Ammon's horn (tissue), 1 donor: ENCODE measurements around the gene EP300.
"Not testable (repeated sequence)": the region's sequence is repeated elsewhere in the genome, so short reads cannot be mapped to it uniquely, and the experiment has no call there.

ENCODE experiments used
- DNase-seq: peaks from one replicate; pipeline ENCODE4 v3.0.0-alpha.2; 2016; ENCODE audit warnings: low spot score

EP300 gene

DNA sequence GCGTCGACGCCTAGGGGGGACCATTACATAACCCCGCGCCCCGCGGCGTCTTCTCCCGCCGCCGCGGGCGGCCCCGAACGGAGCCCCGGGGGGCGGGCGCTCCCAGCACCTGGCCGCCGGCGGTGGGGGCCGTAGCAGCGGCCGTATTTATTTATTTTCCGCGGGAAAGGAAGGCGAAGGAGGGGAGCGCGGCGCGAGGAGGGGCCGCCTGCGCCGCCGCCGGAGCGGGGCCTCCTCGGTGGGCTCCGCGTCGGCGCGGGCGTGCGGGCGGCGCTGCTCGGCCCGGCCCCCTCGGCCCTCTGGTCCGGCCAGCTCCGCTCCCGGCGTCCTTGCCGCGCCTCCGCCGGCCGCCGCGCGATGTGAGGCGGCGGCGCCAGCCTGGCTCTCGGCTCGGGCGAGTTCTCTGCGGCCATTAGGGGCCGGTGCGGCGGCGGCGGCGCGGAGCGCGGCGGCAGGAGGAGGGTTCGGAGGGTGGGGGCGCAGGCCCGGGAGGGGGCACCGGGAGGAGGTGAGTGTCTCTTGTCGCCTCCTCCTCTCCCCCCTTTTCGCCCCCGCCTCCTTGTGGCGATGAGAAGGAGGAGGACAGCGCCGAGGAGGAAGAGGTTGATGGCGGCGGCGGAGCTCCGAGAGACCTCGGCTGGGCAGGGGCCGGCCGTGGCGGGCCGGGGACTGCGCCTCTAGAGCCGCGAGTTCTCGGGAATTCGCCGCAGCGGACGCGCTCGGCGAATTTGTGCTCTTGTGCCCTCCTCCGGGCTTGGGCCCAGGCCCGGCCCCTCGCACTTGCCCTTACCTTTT, at the start of gene EP300:
TSS of gene EP300 (plus strand) at position 570 of the 795 bp plus-strand sequence. CDS start 413 bp downstream, outside the sequence.
- DNase-seq, result peak; percentile 88

DNA sequence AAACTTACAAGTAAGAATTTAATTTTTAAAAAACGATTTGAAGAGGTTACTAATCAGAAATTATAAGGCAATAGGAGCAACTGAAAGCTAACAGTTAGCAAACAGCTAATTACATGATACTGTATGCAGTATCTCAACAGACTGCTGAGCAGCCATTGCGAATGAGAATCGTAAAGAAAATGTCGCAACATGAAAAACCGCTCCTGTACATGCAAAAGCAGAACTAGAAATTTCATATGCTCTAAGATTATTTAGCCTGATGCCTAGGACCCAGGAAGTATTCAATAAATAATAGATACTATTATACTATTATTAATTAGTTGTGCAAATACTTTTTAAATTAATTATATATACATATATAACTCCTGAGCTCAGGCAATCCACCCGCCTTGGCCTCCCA, 48.7 kb upstream of the EP300 start:
- no peak for DNase-seq

DNA sequence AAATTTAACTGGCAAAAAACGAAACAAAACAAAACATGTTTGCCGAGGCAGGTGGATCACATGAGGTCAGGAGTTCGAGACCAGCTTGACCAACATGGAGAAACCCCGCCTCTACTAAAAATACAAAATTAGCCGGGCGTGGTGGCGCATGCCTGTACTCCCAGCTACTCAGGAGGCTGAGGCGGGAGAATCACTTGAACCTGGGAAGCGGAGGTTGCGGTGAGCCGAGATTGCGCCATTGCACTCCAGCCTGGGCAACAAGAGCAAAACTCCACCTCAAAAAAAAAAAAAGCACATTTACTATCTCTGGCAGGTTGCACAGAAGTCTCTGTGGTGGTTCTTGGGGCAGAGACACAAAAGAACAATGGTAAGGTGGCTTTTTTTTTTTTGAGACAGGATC, 46.8 kb upstream of the EP300 start:
- DNase-seq, result not testable (repeated sequence)

DNA sequence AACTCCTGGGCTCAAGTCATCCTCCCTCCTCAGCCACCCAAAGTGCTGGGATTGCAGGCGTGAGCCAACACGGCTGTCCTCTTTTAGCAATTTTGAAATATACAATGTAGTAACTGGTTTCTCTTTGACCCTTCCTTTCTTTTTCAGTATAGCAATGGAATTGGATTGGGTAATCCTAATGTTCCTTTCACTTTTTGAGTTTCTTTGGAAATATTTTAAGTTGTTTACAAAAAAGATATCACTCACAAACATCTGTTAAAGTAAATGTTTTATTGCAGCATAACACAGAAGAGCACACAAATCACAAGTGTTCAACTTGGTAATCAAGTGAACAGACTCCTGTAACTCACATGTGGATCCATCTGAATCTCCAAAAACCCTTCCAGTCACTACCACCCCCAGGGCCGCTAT, 44.6 kb upstream of the EP300 start:
- DNase-seq, result no peak

DNA sequence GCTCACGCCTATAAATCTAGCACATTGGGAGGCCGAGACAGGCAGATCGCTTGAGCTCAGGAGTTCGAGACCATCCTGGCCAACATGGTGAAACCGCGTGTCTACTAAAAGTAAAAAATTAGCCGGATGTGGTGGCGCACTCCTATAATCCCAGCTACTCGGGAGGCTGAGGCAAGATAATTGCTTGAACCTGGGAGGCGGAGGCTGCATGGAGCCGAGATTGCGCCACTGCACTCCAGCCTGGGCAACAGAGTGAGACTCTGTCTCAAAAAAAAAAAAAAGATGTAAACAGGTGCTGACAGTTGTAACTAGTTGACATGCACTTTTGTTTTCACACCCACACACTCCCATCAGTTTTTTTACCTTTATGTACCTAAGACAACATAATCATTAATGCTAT, 44.0 kb upstream of the EP300 start:
- not testable (repeated sequence) for DNase-seq

DNA sequence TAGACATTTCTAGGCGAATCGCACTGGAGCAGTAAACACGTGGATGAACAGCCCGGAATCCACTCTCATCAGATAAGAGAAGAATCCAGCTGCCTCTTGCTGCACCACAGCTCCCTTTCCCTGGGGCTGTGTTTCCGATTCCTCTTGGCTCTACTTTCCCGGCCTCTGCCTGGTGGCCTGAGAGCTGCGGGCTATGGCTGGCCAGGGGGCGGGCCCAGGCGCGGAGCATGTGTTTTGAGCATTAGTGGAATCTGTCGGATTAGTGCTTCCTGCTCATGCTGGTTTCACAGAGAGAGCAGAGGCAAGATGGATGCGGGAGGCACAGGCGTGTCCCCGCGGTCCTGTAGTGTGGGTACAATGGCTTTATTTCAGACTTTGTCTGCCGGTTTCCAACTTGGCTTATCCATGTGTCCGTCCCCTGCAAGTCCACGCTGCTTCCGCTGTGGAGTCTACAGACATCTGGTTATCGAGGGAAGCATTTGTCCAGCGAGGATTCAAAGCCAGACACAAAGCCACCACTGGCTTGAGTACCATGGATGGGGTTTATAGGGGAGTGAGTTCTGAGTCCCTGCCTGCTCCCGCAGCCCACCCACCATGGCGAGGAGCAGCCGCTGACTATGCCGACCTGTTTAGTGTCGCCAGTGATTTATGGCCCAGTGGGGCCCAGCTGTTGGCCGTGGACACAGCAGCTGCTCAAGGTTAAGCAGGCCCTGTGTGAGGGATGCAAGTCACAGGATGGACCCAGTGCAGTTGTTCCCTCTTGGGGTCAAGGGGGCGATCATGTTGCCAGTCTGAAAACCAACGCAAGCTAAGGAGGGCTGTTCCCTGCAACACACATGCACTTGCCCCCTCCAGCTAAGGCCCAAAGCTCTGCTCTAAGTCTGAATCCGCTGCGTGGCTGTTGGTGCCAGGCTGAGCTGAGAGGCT, 43.3 kb upstream of the EP300 start:
- DNase-seq, result peak; percentile 48

DNA sequence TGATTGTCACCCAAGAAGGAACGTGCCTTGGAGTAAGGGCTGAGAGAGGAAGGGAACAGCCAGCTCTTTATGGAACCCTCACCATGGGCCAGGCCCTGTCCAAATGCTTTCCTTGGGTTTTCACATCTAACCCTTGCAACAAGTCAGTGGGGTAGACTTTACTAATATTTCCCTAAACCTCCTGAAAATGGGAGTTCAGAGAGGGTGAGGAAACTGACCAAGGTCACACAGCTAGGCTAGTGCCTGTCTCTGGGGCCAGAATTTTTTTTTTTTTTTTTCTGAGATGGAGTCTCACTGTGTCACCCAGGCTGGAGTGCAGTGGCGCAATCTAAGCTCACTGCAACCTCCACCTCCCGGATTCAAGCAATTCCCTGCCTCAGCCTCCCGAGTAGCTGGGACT, 42.6 kb upstream of the EP300 start:
- not testable (repeated sequence) for DNase-seq

DNA sequence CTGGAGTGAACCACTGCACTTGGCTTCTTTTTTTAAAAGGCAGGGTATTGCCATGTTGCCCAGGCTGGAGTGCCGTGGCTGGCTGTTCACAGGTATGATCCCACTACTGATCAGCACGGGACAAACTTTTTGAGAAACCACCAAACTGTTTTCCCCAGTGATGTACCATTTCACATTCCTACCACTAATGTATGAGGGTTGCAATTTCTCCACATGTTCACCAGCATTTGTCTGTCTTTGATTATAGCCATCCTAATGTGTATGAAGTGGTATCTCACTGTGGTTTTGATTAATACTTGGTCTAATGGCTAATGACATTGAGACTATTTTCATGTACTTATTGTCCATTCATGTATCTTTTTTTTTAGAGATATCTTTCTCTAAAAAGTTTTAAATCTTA, 41.5 kb upstream of the EP300 start:
- DNase-seq, result no peak

DNA sequence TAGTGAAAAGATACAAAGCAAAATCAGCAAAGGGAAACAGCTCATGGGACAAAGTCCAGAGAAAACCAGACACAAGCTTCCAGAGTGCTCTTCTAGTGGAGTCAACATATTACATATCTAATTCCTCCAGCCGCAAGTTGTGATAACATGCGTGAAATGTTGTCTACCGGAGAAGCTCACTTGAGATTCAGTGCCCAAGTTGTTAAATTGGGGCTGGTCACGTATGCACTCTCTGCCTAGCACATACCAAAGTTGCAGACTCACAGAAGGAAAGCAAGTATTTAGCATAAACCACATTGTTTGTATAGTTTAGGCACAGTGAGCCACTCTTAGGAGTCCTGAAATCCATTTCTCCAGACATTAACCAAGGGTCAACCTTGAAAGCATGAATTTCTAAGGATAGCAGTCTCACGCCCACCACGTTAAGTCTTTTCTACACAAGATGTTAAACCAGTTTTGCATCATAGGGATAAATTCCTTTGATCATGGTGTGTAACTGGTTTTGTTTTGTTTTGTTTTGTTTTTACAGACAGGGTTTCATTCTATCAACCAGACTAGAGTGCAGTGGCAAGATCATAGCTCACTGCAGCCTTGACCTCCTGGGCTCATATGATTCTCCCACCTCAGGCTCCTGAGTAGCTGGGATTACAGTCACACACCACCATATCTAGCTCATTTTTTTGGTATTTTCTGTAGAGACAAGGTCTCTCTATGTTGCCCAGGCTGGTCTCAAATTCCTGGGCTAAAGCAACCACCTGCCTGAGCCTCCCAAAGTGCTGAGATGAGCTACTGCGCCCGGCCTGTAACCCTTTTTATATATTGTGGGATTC, 39.5 kb upstream of the EP300 start:
- no peak for DNase-seq

DNA sequence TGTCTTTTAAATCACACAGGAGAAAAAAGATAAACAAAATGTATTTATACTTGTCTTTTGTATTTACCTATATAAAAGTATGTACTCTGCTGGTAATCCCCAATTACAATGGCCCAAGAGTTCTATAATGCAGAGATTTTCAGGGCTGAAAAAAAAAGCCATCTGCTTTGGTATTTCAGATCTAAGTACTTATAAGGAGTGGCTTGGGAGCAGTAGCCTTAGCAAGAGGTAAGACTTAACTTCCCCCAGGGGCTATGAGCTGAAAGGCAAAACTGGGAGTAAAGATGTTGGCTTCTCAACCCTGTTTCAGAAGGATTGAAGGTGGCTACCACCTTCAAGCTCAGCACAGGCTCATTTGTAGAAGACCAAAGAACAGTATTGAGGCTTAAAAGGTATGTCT, 35.3 kb upstream of the EP300 start:
- no peak for DNase-seq

DNA sequence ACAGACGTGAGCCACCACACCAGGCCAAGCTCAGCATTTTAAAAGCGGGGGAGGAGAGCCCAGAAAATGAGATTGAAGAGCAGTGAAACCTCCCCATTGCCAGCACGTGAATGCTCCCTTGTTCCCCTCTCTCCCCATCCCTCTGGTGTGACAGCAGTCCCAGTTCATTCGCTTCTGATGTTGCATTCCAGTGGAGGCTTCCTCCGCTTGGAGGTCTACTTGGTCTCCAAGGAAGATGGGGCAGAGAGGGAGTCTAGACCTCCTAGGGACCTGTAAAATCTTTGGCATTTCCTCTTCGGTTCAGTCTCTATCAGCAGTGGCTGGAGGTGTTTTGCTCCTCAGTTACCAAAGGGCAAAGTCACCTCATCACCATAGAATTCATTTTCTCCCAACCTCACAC, 30.2 kb upstream of the EP300 start:
- DNase-seq, result no peak

DNA sequence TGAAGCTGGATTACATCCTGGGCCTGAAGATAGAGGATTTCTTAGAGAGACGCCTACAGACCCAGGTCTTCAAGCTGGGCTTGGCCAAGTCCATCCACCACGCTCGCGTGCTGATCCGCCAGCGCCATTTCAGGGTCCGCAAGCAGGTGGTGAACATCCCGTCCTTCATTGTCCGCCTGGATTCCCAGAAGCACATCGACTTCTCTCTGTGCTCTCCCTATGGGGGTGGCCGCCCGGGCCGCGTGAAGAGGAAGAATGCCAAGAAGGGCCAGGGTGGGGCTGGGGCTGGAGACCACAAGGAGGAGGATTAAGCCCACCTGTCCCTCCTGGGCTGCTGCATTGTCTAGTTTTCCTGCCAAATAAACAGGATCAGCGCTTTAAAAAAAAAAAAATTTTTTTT, 28.1 kb upstream of the EP300 start:
- DNase-seq, result not testable (repeated sequence)

DNA sequence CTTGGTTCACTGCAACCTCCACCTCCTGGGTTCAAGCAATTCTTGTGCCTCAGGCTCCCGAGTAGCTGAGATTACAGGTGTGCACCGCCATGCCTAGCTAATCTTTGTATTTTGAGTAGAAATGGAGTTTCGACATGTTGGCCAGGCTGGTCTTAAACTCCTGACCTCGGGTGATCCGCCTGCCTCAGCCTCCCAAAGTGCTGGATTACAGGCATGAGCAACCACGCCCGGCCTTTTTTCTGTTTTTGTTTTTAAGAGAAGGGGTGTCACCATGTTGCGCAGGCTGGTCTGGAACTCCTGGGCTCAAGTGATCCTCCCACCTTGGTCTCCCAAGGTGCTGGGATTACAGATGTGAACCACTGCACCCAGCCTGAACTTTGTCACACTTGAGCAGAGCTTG, 26.1 kb upstream of the EP300 start:
- DNase-seq, result not testable (repeated sequence)

DNA sequence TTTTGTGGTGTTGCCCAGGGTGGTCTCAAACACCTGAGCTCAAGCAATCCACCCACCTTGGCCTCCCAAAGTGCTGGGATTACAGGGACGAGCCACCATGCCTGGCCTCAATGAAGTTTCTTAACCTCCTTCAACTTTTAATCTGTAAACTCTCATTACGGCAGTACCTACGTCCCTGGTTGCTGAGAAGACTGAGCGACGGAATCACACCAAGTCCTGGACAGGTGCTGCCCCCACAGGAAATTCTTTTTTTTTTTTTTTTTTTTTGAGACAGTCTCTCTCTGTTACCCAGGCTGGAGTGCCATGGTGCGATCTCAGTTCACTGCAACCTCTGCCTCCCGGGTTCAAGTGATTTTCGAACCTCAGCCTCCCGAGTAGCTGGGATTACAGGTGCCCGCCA, 24.4 kb upstream of the EP300 start:
- not testable (repeated sequence) for DNase-seq

DNA sequence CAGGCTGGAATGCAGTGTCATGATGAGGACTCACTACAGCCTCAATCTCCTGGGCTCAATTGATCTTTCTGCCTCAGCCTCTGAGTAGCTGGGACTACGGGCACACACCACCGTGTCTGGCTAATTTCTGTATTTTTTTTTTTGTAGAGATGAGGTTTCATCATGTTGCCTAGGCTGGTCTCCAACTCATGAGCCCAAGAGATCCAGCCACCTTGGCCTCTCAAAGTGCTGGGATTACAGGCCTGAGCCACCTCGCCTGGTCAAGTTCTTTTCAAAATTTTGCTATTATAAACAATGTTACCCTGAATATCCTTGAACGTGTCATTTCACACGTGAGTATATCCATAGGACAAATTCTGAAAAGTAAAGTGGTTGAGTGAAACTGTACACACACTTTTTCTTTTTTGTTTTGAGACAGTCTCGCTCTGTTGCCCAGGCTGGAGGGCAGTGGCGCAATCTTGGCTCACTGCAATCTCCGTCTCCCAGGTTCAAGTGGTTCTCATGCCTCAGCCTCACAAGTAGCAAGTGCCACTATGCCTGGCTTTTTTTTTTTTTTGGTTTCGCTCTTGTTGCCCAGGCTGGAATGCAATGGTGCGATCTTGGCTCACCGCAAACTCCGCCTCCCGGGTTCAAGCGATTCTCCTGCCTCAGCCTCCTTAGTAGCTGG, 21.6 kb upstream of the EP300 start:
- no peak for DNase-seq

DNA sequence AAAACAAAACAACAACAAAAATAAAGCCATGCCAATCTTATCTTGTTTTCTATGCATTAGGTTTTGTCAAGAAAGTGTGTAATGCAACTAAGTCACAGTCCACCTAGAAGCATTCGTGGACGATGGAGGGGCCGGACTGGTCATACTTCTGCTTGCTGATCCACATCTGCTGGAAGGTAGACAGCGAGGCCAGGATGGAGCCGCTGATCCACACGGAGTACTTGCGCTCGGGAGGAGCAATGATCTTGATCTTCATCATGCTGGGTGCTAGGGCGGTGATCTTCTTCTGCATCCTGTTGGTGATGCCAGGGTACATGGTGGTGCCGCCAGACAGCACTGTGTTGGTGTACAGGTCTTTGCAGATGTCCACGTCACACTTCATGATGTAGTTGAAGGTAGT, 18.3 kb upstream of the EP300 start:
- DNase-seq, result no peak

DNA sequence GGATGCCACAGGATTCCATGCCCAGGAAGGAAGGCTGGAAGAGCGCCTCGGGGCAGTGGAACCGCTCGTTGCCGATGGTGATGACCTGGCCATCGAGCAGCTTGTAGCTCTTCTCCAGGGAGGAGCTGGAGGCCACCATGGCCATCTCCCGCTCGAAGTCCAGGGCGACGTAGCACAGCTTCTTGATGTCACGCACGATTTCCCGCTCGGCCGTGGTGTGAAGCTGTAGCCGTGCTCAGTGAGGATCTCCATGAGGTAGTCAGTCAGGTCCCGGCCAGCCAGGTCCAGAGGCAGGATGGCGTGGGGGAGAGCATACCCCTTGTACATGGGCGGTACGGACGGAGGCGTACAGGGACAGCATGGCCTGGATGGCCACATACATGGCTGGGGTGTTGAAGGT, 17.9 kb upstream of the EP300 start:
- no peak for DNase-seq

DNA sequence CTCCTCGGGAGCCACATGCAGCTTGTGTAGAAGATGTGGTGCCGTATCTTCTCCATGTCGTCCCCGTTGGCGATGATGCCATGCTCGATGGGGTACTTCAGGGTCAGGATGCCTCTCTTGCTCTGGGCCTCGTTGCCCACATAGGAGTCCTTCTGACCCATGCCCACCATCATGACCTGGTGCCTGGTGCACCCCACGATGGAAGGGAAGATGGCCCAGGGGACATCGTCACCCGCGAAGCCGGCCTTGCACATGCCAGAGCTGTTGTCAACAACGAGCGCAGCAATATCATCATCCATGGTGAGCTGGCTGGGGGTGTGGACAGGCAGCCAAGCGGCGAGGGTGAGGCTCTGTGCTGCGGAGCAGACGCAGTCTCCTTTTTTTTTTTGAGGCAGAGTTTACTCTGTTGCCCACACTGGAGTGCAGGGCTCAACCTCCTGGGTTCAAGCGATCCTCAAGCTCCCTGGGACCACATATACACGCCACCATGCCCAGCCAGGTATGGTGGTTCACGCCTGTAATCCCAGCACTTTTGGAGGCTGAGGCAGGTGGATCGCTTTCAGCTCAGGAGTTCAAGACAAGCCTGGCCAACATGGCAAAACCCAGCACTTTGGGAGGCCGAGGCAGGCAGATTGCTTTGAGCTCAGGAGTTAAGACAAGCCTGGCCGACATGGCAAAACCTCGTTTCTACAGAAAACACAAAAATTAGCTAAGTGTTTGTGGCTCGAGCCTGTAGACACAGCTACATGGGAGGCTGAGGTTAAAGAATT, 17.3 kb upstream of the EP300 start:
- DNase-seq, result no peak

DNA sequence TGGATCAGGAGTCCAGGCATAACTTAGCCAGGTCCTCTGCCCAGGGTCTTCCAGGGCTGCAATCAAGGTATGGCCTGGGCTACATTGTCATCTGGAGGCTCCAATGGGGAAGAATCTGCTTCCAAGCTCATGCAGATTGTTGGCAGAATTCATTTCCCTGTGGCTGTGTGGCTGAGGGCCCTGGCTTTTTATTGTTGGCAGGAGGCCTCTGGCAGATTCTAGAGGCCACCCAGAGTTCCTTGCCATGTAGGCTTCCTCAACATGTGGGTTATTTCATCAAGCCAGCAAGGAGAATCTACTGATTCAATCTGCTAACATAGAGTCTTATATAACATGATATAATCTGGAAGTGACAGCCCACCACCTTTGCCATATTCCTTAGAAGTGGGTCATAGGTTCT, 16.4 kb upstream of the EP300 start:
- DNase-seq, result no peak

DNA sequence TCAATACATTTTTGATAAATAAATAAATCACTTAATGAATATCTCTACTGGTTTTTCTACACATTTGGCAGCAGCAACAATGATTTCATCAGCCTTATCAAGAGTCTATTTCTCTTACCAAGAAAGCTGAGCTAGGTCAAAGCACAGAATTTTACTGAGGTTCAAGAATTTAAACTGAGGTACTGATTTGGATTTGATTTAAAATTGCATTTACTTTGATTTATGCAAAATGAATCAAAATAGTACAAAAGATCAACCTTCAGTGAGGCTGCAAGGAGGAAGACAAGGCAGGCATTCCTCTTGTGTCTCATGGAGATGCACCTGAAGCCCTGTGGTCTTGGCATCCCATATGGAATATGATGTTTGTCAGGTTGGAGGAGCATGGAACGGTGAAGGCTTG, 15.5 kb upstream of the EP300 start:
- DNase-seq, result no peak

DNA sequence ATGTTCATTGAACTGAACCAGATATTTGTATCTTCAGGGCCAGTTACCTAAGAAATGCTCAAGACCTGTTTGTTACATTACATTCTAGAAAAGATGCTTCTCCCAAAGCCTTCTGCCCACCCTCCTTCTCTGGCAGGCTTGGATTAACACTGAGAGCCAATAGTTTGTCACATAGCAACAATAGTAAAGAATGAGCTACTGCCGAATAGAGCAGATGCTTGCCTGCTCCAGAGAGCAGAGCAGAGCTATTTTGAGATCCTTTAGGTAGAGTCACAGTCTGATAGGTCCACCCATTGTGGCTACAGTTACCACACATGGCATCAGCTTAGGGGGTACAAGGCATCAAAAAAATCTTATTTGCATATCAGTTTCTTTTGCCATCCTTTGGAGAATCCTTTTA, 13.5 kb upstream of the EP300 start:
- peak; percentile 57 for DNase-seq
